SK-N-SH treated with all-trans-retinoic acid at 6 μM for 48 hours (cell line): ENCODE data around the gene SLC37A1.
"Not testable (repeated sequence)": the region's sequence is repeated elsewhere in the genome, so short reads cannot be mapped to it uniquely, and the experiment has no call there.

Experiments
- ATAC-seq: fragments of 200-7000 bp; cut with Tn5 transposase; 3 replicates; pipeline ENCODE4 v1.9.1; 2020; ENCODE audit warnings: mild to moderate bottlenecking, moderate library complexity
- ARNTL ChIP-seq: fragments of 450-650 bp; formaldehyde crosslinking; IDR thresholded peaks from 2 replicates; pipeline ENCODE4 v1.5.0; 2020; ENCODE audit warnings: low read depth, mild to moderate bottlenecking, moderate library complexity, borderline replicate concordance
- CSDC2 ChIP-seq: fragments of 250-450 bp; sonication (Bioruptor Pico); IDR thresholded peaks from 2 replicates; pipeline ENCODE4 v1.5.0; 2020; ENCODE audit warnings: mild to moderate bottlenecking, moderate library complexity
- ESRRG ChIP-seq: fragments of 250-450 bp; sonication (Bioruptor Pico); IDR thresholded peaks from 2 replicates; pipeline ENCODE4 v1.6.1; 2021; ENCODE audit warnings: mild to moderate bottlenecking
- GLIS3 ChIP-seq: fragments of 250-450 bp; sonication (Bioruptor Pico); IDR thresholded peaks from 2 replicates; pipeline ENCODE4 v1.5.0; 2020; ENCODE audit warnings: mild to moderate bottlenecking, moderate library complexity
- ISL1 ChIP-seq: fragments of 250-450 bp; sonication (Bioruptor Pico); IDR thresholded peaks from 2 replicates; pipeline ENCODE4 v2.1.2; 2022; ENCODE audit warnings: mild to moderate bottlenecking, moderate library complexity
- OSR1 ChIP-seq: fragments of 250-450 bp; sonication (Bioruptor Pico); IDR thresholded peaks from 2 replicates; pipeline ENCODE4 v1.8.0; 2022; ENCODE audit warnings: moderate library complexity, mild to moderate bottlenecking, inconsistent platforms
- PPARA ChIP-seq: fragments of 250-450 bp; sonication (Bioruptor Pico); IDR thresholded peaks from 2 replicates; pipeline ENCODE4 v1.5.0; 2020; ENCODE audit warnings: mild to moderate bottlenecking, borderline replicate concordance
- RARB ChIP-seq: fragments of 250-450 bp; sonication (Bioruptor Pico); IDR thresholded peaks from 2 replicates; pipeline ENCODE4 v1.8.0; 2021; ENCODE audit warnings: mild to moderate bottlenecking, moderate library complexity
- SNAI2 ChIP-seq: fragments of 250-450 bp; sonication (Bioruptor Pico); IDR thresholded peaks from 2 replicates; pipeline ENCODE4 v1.5.0; 2020; ENCODE audit warnings: mild to moderate bottlenecking, moderate library complexity
- TCF4 ChIP-seq: fragments of 250-450 bp; sonication (Bioruptor Pico); IDR thresholded peaks from 2 replicates; pipeline ENCODE4 v1.8.0; 2021; ENCODE audit warnings: mild to moderate bottlenecking, moderate library complexity, borderline replicate concordance
- TOX ChIP-seq: fragments of 250-450 bp; sonication (Bioruptor Pico); IDR thresholded peaks from 2 replicates; pipeline ENCODE4 v1.8.0; 2021; ENCODE audit warnings: mild to moderate bottlenecking, moderate library complexity, borderline replicate concordance
- ZC3H10 ChIP-seq: fragments of 250-450 bp; sonication (Bioruptor Pico); IDR thresholded peaks from 2 replicates; pipeline ENCODE4 v1.5.1; 2021; ENCODE audit warnings: mild to moderate bottlenecking, moderate library complexity
- ZFP3 ChIP-seq: fragments of 250-450 bp; sonication (Bioruptor Pico); IDR thresholded peaks from 2 replicates; pipeline ENCODE4 v1.5.0; 2020; ENCODE audit warnings: mild to moderate bottlenecking, moderate library complexity
- ZFP30 ChIP-seq: fragments of 450-650 bp; formaldehyde crosslinking; IDR thresholded peaks from 2 replicates; pipeline ENCODE4 v1.5.0; 2022; ENCODE audit warnings: mild to moderate bottlenecking, moderate library complexity
- ZNF565 ChIP-seq: fragments of 450-650 bp; formaldehyde crosslinking; conservative IDR thresholded peaks from 2 replicates; pipeline ENCODE4 v1.5.0; 2020; ENCODE audit warnings: low read depth, mild to moderate bottlenecking, moderate library complexity
- ZNF70 ChIP-seq: fragments of 450-650 bp; formaldehyde crosslinking; IDR thresholded peaks from 2 replicates; pipeline ENCODE4 v1.5.0; 2020; ENCODE audit warnings: mild to moderate bottlenecking, moderate library complexity
- ZNF8 ChIP-seq: fragments of 450-650 bp; formaldehyde crosslinking; IDR thresholded peaks from 2 replicates; pipeline ENCODE4 v1.5.0; 2020; ENCODE audit warnings: mild to moderate bottlenecking, moderate library complexity
- TF ChIP-seq, protein P1 (sequence below): fragments of 250-450 bp; sonication (Bioruptor Pico); IDR thresholded peaks from 2 replicates; pipeline ENCODE4 v1.5.1; 2020; ENCODE audit warnings: low read depth, mild to moderate bottlenecking, moderate library complexity
- TF ChIP-seq, protein P2 (sequence below): fragments of 250-450 bp; sonication (Bioruptor Pico); IDR thresholded peaks from 2 replicates; pipeline ENCODE4 v1.5.1; 2021; ENCODE audit warnings: mild to moderate bottlenecking, moderate library complexity
- TF ChIP-seq, protein P3 (sequence below): fragments of 250-450 bp; sonication (Bioruptor Pico); IDR thresholded peaks from 2 replicates; pipeline ENCODE4 v1.8.0; 2020; ENCODE audit warnings: mild to moderate bottlenecking, moderate library complexity, borderline replicate concordance
- TF ChIP-seq, protein P4 (sequence below): fragments of 250-450 bp; sonication (Bioruptor Pico); IDR thresholded peaks from 2 replicates; pipeline ENCODE4 v1.8.0; 2021; ENCODE audit warnings: low read depth, mild to moderate bottlenecking, moderate library complexity, borderline replicate concordance
- TF ChIP-seq, protein P5 (sequence below): fragments of 250-450 bp; sonication (Bioruptor Pico); IDR thresholded peaks from 2 replicates; pipeline ENCODE4 v1.5.0; 2020; ENCODE audit warnings: mild to moderate bottlenecking, moderate library complexity

SLC37A1 gene

DNA sequence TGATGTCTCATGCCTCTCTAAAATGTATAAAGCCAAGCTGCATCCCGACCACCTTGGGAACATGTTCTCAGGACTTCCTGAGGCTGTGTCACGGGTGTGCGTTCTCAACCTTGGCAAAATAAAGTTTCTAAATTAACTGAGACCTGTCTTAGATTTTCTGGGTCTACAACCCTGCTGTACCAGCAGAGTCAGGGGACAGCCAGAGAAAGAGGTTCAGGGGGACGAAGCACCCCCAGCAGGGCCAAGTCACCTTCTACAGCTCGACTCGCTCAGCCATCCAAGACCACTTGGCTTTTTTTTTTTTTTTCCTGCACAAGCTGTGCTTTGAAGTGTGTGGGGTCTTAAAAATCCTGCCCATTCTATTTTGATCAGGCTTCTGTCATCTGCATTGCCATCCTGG is 111.3 kb downstream of the SLC37A1 start:
- ATAC-seq, result no peak
- TF ChIP-seq ESRRG (no peak), ISL1 (CRISPR knock-in tag) (no peak), OSR1 (CRISPR knock-in tag) (no peak), TOX (CRISPR knock-in tag) (no peak), GLIS3 (no peak), ZC3H10 (CRISPR knock-in tag) (no peak), ZFP3 (CRISPR knock-in tag) (no peak), ARNTL (no peak), ZNF565 (CRISPR knock-in tag) (no peak), TCF4 (no peak)

DNA sequence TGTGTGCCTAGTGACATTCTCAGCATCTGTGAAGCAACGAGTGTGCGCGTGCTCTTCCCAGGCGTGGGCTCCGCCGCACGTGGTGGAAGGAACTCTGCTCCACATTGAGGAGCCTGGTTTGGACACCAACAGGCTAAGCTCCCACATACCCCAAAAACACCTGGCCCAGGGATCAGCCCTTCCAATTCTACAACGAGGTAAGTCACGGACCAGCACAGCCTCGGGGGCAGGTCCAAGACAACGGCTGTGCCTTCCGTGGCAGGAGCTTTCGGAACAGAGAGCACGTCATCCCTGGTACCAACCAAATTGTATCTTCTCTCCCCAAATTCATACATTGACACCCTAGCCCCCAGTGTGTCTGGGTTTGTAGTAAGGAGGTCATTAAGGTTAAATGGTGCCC is 112.5 kb downstream of the SLC37A1 start:
- TF ChIP-seq TOX (CRISPR knock-in tag) (no peak), CSDC2 (CRISPR knock-in tag) (no peak), ZNF8 (CRISPR knock-in tag) (no peak), PPARA (CRISPR knock-in tag) (no peak), SNAI2 (no peak), ZNF565 (CRISPR knock-in tag) (no peak), GLIS3 (no peak), ZNF70 (CRISPR knock-in tag) (no peak)
- TF ChIP-seq, protein P1, sequence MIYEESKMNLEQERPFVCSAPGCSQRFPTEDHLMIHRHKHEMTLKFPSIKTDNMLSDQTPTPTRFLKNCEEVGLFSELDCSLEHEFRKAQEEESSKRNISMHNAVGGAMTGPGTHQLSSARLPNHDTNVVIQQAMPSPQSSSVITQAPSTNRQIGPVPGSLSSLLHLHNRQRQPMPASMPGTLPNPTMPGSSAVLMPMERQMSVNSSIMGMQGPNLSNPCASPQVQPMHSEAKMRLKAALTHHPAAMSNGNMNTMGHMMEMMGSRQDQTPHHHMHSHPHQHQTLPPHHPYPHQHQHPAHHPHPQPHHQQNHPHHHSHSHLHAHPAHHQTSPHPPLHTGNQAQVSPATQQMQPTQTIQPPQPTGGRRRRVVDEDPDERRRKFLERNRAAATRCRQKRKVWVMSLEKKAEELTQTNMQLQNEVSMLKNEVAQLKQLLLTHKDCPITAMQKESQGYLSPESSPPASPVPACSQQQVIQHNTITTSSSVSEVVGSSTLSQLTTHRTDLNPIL, result no peak
- TF ChIP-seq, protein P2, sequence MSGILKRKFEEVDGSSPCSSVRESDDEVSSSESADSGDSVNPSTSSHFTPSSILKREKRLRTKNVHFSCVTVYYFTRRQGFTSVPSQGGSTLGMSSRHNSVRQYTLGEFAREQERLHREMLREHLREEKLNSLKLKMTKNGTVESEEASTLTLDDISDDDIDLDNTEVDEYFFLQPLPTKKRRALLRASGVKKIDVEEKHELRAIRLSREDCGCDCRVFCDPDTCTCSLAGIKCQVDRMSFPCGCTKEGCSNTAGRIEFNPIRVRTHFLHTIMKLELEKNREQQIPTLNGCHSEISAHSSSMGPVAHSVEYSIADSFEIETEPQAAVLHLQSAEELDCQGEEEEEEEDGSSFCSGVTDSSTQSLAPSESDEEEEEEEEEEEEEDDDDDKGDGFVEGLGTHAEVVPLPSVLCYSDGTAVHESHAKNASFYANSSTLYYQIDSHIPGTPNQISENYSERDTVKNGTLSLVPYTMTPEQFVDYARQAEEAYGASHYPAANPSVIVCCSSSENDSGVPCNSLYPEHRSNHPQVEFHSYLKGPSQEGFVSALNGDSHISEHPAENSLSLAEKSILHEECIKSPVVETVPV, result no peak
- TF ChIP-seq, all 23 proteins: peak for 0
- no peak for ATAC-seq

DNA sequence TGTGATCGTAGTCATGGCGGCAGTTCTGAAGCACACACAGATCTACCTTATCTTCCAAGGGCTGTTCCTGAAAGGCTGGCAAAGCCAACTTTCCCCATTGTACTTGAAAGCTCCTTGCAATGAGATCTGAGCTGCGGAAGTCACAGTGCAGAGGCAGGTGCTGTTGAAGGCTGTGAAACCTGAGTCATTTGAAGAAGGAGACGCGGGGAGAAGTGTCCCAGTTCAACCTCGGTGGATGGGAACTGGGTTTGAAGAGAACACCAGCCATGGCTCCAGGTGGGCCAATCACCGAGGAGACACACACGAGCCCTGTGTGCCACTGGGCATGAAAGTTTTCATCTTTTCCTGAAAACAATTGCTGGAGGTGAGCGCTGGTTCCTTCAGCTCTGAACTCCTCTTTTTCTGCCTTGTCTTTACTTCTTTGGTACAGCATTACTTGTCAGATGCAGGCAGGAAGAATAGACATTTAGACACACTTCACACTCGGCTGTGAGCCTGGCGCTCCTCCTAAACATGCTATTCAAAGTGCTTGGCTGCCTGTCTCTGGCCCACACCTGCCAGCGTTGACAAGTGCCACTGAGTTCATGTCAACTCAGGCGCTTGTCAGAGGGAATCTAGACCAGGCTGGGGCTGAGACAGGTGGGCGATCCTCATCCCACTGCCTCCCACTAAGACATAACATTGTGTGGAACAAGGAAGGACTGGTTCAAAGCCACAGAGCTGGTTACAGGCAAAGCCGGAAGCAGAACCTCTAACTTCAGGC is 114.1 kb downstream of the SLC37A1 start:
- ATAC-seq, result no peak
- TF ChIP-seq TOX (CRISPR knock-in tag) (no peak), ZNF70 (CRISPR knock-in tag) (no peak), ESRRG (no peak), ZFP30 (CRISPR knock-in tag) (no peak), ZFP3 (CRISPR knock-in tag) (no peak), RARB (CRISPR knock-in tag) (no peak), OSR1 (CRISPR knock-in tag) (no peak), ARNTL (no peak), ISL1 (CRISPR knock-in tag) (no peak), ZNF8 (CRISPR knock-in tag) (no peak)
- TF ChIP-seq, protein P3, sequence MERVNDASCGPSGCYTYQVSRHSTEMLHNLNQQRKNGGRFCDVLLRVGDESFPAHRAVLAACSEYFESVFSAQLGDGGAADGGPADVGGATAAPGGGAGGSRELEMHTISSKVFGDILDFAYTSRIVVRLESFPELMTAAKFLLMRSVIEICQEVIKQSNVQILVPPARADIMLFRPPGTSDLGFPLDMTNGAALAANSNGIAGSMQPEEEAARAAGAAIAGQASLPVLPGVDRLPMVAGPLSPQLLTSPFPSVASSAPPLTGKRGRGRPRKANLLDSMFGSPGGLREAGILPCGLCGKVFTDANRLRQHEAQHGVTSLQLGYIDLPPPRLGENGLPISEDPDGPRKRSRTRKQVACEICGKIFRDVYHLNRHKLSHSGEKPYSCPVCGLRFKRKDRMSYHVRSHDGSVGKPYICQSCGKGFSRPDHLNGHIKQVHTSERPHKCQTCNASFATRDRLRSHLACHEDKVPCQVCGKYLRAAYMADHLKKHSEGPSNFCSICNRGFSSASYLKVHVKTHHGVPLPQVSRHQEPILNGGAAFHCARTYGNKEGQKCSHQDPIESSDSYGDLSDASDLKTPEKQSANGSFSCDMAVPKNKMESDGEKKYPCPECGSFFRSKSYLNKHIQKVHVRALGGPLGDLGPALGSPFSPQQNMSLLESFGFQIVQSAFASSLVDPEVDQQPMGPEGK (CRISPR knock-in tag), result no peak
- TF ChIP-seq, protein P4, sequence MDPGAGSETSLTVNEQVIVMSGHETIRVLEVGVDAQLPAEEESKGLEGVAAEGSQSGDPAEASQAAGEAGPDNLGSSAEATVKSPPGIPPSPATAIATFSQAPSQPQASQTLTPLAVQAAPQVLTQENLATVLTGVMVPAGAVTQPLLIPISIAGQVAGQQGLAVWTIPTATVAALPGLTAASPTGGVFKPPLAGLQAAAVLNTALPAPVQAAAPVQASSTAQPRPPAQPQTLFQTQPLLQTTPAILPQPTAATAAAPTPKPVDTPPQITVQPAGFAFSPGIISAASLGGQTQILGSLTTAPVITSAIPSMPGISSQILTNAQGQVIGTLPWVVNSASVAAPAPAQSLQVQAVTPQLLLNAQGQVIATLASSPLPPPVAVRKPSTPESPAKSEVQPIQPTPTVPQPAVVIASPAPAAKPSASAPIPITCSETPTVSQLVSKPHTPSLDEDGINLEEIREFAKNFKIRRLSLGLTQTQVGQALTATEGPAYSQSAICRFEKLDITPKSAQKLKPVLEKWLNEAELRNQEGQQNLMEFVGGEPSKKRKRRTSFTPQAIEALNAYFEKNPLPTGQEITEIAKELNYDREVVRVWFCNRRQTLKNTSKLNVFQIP (CRISPR knock-in tag), result no peak
- TF ChIP-seq, protein P1, result no peak
- TF ChIP-seq, protein P2, result no peak
- TF ChIP-seq, protein P5, sequence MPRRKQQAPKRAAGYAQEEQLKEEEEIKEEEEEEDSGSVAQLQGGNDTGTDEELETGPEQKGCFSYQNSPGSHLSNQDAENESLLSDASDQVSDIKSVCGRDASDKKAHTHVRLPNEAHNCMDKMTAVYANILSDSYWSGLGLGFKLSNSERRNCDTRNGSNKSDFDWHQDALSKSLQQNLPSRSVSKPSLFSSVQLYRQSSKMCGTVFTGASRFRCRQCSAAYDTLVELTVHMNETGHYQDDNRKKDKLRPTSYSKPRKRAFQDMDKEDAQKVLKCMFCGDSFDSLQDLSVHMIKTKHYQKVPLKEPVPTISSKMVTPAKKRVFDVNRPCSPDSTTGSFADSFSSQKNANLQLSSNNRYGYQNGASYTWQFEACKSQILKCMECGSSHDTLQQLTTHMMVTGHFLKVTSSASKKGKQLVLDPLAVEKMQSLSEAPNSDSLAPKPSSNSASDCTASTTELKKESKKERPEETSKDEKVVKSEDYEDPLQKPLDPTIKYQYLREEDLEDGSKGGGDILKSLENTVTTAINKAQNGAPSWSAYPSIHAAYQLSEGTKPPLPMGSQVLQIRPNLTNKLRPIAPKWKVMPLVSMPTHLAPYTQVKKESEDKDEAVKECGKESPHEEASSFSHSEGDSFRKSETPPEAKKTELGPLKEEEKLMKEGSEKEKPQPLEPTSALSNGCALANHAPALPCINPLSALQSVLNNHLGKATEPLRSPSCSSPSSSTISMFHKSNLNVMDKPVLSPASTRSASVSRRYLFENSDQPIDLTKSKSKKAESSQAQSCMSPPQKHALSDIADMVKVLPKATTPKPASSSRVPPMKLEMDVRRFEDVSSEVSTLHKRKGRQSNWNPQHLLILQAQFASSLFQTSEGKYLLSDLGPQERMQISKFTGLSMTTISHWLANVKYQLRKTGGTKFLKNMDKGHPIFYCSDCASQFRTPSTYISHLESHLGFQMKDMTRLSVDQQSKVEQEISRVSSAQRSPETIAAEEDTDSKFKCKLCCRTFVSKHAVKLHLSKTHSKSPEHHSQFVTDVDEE (CRISPR knock-in tag), result no peak
- TF ChIP-seq, all 23 proteins: peak for 0

DNA sequence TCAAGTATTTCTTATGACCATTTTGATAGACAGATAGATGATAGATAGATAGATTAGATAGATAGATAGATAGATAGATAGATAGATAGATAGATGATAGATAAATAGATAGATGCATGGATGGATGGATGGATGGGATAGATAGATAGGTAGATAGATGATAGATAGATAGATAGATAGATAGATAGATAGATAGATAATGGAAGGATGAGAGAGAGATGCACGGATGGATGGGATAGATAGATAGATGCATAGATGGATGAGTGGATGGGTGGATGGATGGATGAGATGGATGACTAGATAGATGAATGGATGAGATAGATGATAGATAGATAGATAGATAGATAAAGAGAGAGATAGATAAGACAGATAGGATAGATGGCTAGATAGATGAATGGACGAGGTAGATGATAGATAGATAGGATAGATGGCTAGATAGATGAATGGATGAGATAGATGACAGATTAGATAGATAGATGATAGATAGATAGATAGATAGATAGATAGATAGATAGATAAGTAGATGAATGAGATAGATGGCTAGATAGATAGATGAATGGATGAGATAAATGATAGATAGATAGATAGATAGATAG is 114.9 kb downstream of the SLC37A1 start:
- ATAC-seq, result not testable (repeated sequence)
